ENCODE results near the gene KPNA5.

DNA sequence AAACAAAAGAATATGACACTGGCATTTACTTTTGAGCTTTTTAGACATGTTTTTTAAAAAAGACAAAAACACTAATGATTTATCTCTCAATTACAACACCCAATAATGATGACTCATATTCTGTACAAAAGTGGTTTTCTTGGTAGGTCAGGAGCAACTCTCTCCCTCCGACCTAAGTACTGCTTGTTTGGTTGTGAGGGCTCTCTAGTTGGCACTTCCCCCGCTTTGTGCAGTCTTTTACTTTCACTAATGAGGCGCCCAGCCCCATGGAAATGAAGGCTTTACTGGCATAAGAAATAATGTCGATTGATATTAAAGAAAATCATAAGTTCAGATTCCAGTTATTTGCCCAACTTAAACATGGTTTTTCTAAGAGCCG lies 1.3 kb downstream of the KPNA5 start:
- TF ChIP-seq, protein P1, sequence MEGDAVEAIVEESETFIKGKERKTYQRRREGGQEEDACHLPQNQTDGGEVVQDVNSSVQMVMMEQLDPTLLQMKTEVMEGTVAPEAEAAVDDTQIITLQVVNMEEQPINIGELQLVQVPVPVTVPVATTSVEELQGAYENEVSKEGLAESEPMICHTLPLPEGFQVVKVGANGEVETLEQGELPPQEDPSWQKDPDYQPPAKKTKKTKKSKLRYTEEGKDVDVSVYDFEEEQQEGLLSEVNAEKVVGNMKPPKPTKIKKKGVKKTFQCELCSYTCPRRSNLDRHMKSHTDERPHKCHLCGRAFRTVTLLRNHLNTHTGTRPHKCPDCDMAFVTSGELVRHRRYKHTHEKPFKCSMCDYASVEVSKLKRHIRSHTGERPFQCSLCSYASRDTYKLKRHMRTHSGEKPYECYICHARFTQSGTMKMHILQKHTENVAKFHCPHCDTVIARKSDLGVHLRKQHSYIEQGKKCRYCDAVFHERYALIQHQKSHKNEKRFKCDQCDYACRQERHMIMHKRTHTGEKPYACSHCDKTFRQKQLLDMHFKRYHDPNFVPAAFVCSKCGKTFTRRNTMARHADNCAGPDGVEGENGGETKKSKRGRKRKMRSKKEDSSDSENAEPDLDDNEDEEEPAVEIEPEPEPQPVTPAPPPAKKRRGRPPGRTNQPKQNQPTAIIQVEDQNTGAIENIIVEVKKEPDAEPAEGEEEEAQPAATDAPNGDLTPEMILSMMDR (IDR thresholded peaks at IDR 0.05), result no peak
- TF ChIP-seq POLR2A (IDR thresholded peaks at IDR 0.05) (no peak), POLR2AphosphoS5 (IDR thresholded peaks at IDR 0.05) (no peak)

Data from prostate gland (tissue), 2 donors.